ENCODE results near the gene OSBPL3.

The OSBPL3 gene

GRCh38 chr7:24899905-24900304 lies 80.1 kb downstream of the OSBPL3 start:
- DNase-seq, result no peak
- Mint-ChIP-seq H3K27ac (peak overlapping the region; percentile 56), H3K4me1 (peaks cover 79% of the 10 kb centered on the region), H3K36me3 (peaks cover 23% of the 10 kb centered on the region), H3K4me3 (no peak overlapping the region), H3K27me3 (no peaks in the 10 kb centered on the region), H3K9me3 (no peaks in the 10 kb centered on the region)
- CTCF ChIA-PET, result interaction anchor here (0.6 to 1.3 kb wide), 3 partner anchors 12 to 173 kb away, joined by 3 read pairs; no protein-coding TSS in a partner anchor

GRCh38 chr7:24899161-24899560 lies 80.8 kb downstream of the OSBPL3 start:
- Mint-ChIP-seq H3K9me3 (no peaks in the 10 kb centered on the region), H3K27ac (peak overlapping the region; percentile 46), H3K27me3 (no peaks in the 10 kb centered on the region), H3K4me3 (no peak overlapping the region), H3K4me1 (peaks cover 86% of the 10 kb centered on the region), H3K36me3 (peaks cover 19% of the 10 kb centered on the region)
- CTCF ChIA-PET, result interaction anchor here (0.8 kb wide), 1 partner anchor 87 kb away, joined by 3 read pairs; no protein-coding TSS in a partner anchor
- no peak for DNase-seq

GRCh38 chr7:24898691-24899090 lies 81.3 kb downstream of the OSBPL3 start:
- DNase-seq, result no peak
- CTCF ChIA-PET, result interaction anchor here (0.8 kb wide), 1 partner anchor 86 kb away, joined by 3 read pairs; no protein-coding TSS in a partner anchor
- Mint-ChIP-seq H3K4me3 (no peak overlapping the region), H3K36me3 (peaks cover 19% of the 10 kb centered on the region), H3K27ac (peak overlapping the region; percentile 46), H3K27me3 (no peaks in the 10 kb centered on the region), H3K9me3 (no peaks in the 10 kb centered on the region), H3K4me1 (peaks cover 86% of the 10 kb centered on the region)

- Mint-ChIP-seq H3K4me3 (no peak overlapping the region), H3K36me3 (peaks cover 18% of the 10 kb centered on the region), H3K27ac (peak overlapping the region; percentile 9), H3K4me1 (peaks cover 62% of the 10 kb centered on the region), H3K9me3 (no peaks in the 10 kb centered on the region), H3K27me3 (no peaks in the 10 kb centered on the region)
- CTCF ChIA-PET, result interaction anchor here (0.8 to 2.2 kb wide), 8 partner anchors 10 to 197 kb away, joined by 3 to 9 read pairs (median 3); partner anchors contain the start of gene OSBPL3
- no peak for DNase-seq
Measured at GRCh38 chr7:24896031-24896501, 83.9 kb downstream of the OSBPL3 start.

- CTCF ChIA-PET, result interaction anchor here (0.8 to 2.1 kb wide), 4 partner anchors 9 to 134 kb away, joined by 3 to 5 read pairs (median 4); no protein-coding TSS in a partner anchor
- no peaks in the 10 kb centered on the region for H3K9me3 Mint-ChIP-seq
Measured at GRCh38 chr7:24894429-24895221, 85.4 kb downstream of the OSBPL3 start.

GRCh38 chr7:24891311-24891735 lies 88.7 kb downstream of the OSBPL3 start:
- peaks cover 36% of the 10 kb centered on the region for H3K36me3 Mint-ChIP-seq
- H3K4me3 Mint-ChIP-seq, result no peak overlapping the region
- H3K27me3 Mint-ChIP-seq, result no peaks in the 10 kb centered on the region
- no peak for DNase-seq
- peaks cover 32% of the 10 kb centered on the region for H3K4me1 Mint-ChIP-seq
- no peaks in the 10 kb centered on the region for H3K9me3 Mint-ChIP-seq
- H3K27ac Mint-ChIP-seq, result no peak overlapping the region
- CTCF ChIA-PET, result interaction anchor here (1.2 to 2.2 kb wide), 2 partner anchors 13 to 88 kb away, joined by 3 to 7 read pairs; no protein-coding TSS in a partner anchor

More at GRCh38 chr7:24894429-24895221, 85.4 kb downstream of the OSBPL3 start:
- Mint-ChIP-seq H3K4me1 (peaks cover 49% of the 10 kb centered on the region), H3K27ac (no peak overlapping the region), H3K27me3 (no peaks in the 10 kb centered on the region), H3K4me3 (no peak overlapping the region), H3K36me3 (peaks cover 27% of the 10 kb centered on the region)
- no peak for DNase-seq

- Mint-ChIP-seq H3K27me3 (no peaks in the 10 kb centered on the region), H3K27ac (no peak overlapping the region), H3K36me3 (peaks cover 47% of the 10 kb centered on the region), H3K9me3 (no peaks in the 10 kb centered on the region), H3K4me3 (no peak overlapping the region), H3K4me1 (peaks cover 15% of the 10 kb centered on the region)
- DNase-seq, result no peak
- CTCF ChIA-PET, result interaction anchor here (0.8 to 0.9 kb wide), 2 partner anchors 11 to 203 kb away, joined by 3 to 4 read pairs; no protein-coding TSS in a partner anchor
Measured at GRCh38 chr7:24889611-24890010, 90.4 kb downstream of the OSBPL3 start.

- peaks cover 54% of the 10 kb centered on the region for H3K36me3 Mint-ChIP-seq
- CTCF ChIA-PET, result interaction anchor here (0.6 kb wide), 1 partner anchor 1690 kb away, joined by 3 read pairs; no protein-coding TSS in a partner anchor
- peaks cover 11% of the 10 kb centered on the region for H3K4me1 Mint-ChIP-seq
- H3K27ac Mint-ChIP-seq, result no peak overlapping the region
- H3K27me3 Mint-ChIP-seq, result no peaks in the 10 kb centered on the region
- H3K4me3 Mint-ChIP-seq, result no peak overlapping the region
- DNase-seq, result no peak
- no peaks in the 10 kb centered on the region for H3K9me3 Mint-ChIP-seq
Measured at GRCh38 chr7:24888653-24889052, 91.3 kb downstream of the OSBPL3 start.

- H3K36me3 Mint-ChIP-seq, result peaks cover 56% of the 10 kb centered on the region
- no peak for DNase-seq
- H3K4me3 Mint-ChIP-seq, result no peak overlapping the region
- peaks cover 11% of the 10 kb centered on the region for H3K4me1 Mint-ChIP-seq
- CTCF ChIA-PET, result interaction anchor here (0.7 to 1.8 kb wide), 3 partner anchors 8 to 93 kb away, joined by 3 to 9 read pairs (median 4); no protein-coding TSS in a partner anchor
- H3K9me3 Mint-ChIP-seq, result no peaks in the 10 kb centered on the region
- H3K27me3 Mint-ChIP-seq, result no peaks in the 10 kb centered on the region
- H3K27ac Mint-ChIP-seq, result no peak overlapping the region
Measured at GRCh38 chr7:24885716-24886115, 94.3 kb downstream of the OSBPL3 start.

GRCh38 chr7:24885305-24885704 lies 94.7 kb downstream of the OSBPL3 start:
- Mint-ChIP-seq H3K27ac (no peak overlapping the region), H3K4me3 (no peak overlapping the region)
- CTCF ChIA-PET, result interaction anchor here (0.7 to 1.8 kb wide), 4 partner anchors 9 to 94 kb away, joined by 3 to 9 read pairs (median 4); no protein-coding TSS in a partner anchor

GRCh38 chr7:24884401-24884800 lies 95.6 kb downstream of the OSBPL3 start:
- H3K27ac Mint-ChIP-seq, result no peak overlapping the region
- no peak for DNase-seq
- H3K36me3 Mint-ChIP-seq, result peaks cover 45% of the 10 kb centered on the region
- peaks cover 13% of the 10 kb centered on the region for H3K4me1 Mint-ChIP-seq
- no peak overlapping the region for H3K4me3 Mint-ChIP-seq
- H3K27me3 Mint-ChIP-seq, result no peaks in the 10 kb centered on the region
- H3K9me3 Mint-ChIP-seq, result no peaks in the 10 kb centered on the region
- CTCF ChIA-PET, result interaction anchor here (1.1 to 1.6 kb wide), 2 partner anchors 16 to 64 kb away, joined by 3 to 5 read pairs; no protein-coding TSS in a partner anchor

More at GRCh38 chr7:24885305-24885704, 94.7 kb downstream of the OSBPL3 start:
- H3K4me1 Mint-ChIP-seq, result peaks cover 12% of the 10 kb centered on the region
- H3K36me3 Mint-ChIP-seq, result peaks cover 53% of the 10 kb centered on the region
- no peak for DNase-seq
- H3K9me3 Mint-ChIP-seq, result no peaks in the 10 kb centered on the region
- no peaks in the 10 kb centered on the region for H3K27me3 Mint-ChIP-seq

GRCh38 chr7:24883622-24884013 lies 96.4 kb downstream of the OSBPL3 start:
- H3K9me3 Mint-ChIP-seq, result no peaks in the 10 kb centered on the region
- H3K36me3 Mint-ChIP-seq, result peaks cover 40% of the 10 kb centered on the region
- H3K4me1 Mint-ChIP-seq, result peaks cover 11% of the 10 kb centered on the region
- no peak overlapping the region for H3K4me3 Mint-ChIP-seq
- no peak for DNase-seq
- no peaks in the 10 kb centered on the region for H3K27me3 Mint-ChIP-seq
- no peak overlapping the region for H3K27ac Mint-ChIP-seq
- CTCF ChIA-PET, result interaction anchor here (0.7 to 1.6 kb wide), 2 partner anchors 63 to 96 kb away, joined by 3 to 5 read pairs; no protein-coding TSS in a partner anchor

- DNase-seq, result no peak
- H3K9me3 Mint-ChIP-seq, result no peaks in the 10 kb centered on the region
- H3K36me3 Mint-ChIP-seq, result peaks cover 40% of the 10 kb centered on the region
- CTCF ChIA-PET, result interaction anchor here (0.7 to 1.6 kb wide), 3 partner anchors 62 to 187 kb away, joined by 3 to 5 read pairs (median 3); no protein-coding TSS in a partner anchor
- H3K27ac Mint-ChIP-seq, result peak overlapping the region; percentile 67
- no peak overlapping the region for H3K4me3 Mint-ChIP-seq
- H3K27me3 Mint-ChIP-seq, result no peaks in the 10 kb centered on the region
- peaks cover 15% of the 10 kb centered on the region for H3K4me1 Mint-ChIP-seq
Measured at GRCh38 chr7:24882989-24883621, 96.9 kb downstream of the OSBPL3 start.

GRCh38 chr7:24881623-24882022 lies 98.4 kb downstream of the OSBPL3 start:
- H3K27me3 Mint-ChIP-seq, result no peaks in the 10 kb centered on the region
- CTCF ChIA-PET, result interaction anchor here (0.9 kb wide), 1 partner anchor 67 kb away, joined by 5 read pairs; no protein-coding TSS in a partner anchor
- no peak for DNase-seq
- H3K9me3 Mint-ChIP-seq, result no peaks in the 10 kb centered on the region
- peaks cover 29% of the 10 kb centered on the region for H3K4me1 Mint-ChIP-seq
- H3K36me3 Mint-ChIP-seq, result peaks cover 37% of the 10 kb centered on the region
- H3K27ac Mint-ChIP-seq, result no peak overlapping the region
- no peak overlapping the region for H3K4me3 Mint-ChIP-seq

Data from activated naive CD4-positive, alpha-beta T cell treated with anti-CD3 and anti-CD28 coated beads, Interleukin-2, amount 10 ng/mL, durations not matched to agents 7 days and 5 days (primary cell).